Adipocyte (in vitro differentiated cells): ENCODE measurements around the gene FAM181A.

ENCODE experiments used
- DNase-seq: peaks from one replicate; pipeline ENCODE4 v3.0.0-alpha.2; 2015; ENCODE audit warnings: low read depth
- H3K27me3 ChIP-seq: replicated peaks from 2 replicates; pipeline ENCODE4 v1.7.0; 2013; ENCODE audit warnings: mild to moderate bottlenecking, low read length, moderate library complexity; ENCODE audit not compliant: control insufficient read depth, insufficient read depth
- H3K36me3 ChIP-seq: 2 replicates; pipeline ENCODE4 v1.7.0; 2013; ENCODE audit warnings: low read length, mild to moderate bottlenecking, moderate library complexity; ENCODE audit not compliant: control insufficient read depth, insufficient read depth, severe bottlenecking
- H3K4me1 ChIP-seq: 2 replicates; pipeline ENCODE4 v1.7.0; 2013; ENCODE audit warnings: mild to moderate bottlenecking, low read length, moderate library complexity; ENCODE audit not compliant: control insufficient read depth, insufficient read depth
- H3K4me3 ChIP-seq: 2 replicates; pipeline ENCODE4 v1.7.0; 2013; ENCODE audit warnings: mild to moderate bottlenecking, low read length, moderate library complexity
- H3K9ac ChIP-seq: 2 replicates; pipeline ENCODE4 v1.7.0; 2013; ENCODE audit warnings: mild to moderate bottlenecking, low read length, moderate library complexity
- H3K9me3 ChIP-seq: 2 replicates; pipeline ENCODE4 v1.7.0; 2013; ENCODE audit warnings: mild to moderate bottlenecking, low read length, moderate library complexity; ENCODE audit not compliant: control insufficient read depth

FAM181A gene

DNA sequence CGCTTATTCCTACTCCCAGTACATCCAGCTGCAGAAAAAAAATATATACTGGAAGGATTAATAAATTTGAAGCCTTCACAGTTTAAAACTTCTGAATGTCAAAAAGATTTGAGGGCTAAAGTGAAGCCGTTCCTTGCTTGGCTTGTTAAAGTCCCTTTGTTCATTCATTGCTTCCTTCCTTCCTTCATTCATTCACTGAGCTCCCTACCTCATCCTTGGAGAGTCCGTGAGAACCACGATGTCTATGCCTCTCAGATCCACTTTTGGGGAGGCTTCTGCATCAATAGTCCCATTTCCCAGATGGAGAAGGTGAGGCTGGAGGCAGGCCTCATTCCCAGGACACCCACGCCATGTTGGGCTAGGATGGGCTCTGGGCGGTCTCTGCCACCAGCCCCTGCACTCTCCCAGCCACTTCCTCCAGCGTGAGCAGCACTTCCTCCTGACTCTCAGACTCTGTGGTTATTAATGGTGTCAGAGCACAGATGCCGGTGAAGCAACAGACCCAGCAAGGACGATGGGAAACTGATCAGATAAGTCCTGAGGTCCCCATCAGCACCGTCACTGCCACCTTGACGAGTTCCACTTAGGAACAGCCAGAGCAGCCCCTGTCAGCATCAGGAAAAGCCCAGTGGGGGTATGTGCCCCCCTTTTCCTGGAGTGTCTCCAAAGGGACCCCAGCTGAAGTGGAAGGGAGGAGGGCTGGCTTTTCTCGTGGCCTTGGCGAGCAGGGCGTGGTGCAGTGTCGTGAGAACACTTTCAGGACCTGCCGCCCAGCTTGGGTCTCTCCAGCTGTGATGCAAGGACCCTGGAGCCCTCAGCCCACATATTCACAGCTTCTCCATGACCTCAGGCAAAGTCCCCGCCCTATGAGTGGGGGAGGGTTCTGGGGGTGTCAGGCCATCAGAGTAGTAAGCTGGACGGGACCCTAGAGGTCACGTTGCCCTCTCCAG, 28.0 kb downstream of the FAM181A start:
- H3K4me1 ChIP-seq: peaks cover 13% of the 10 kb centered on the region
- DNase-seq: no peak
- H3K36me3 ChIP-seq: no peaks in the 10 kb centered on the region
- peaks cover 9% of the 10 kb centered on the region for H3K27me3 ChIP-seq
- no peaks in the 10 kb centered on the region for H3K9me3 ChIP-seq
- H3K4me3 ChIP-seq: no peak overlapping the region
- H3K9ac ChIP-seq: no peak overlapping the region

DNA sequence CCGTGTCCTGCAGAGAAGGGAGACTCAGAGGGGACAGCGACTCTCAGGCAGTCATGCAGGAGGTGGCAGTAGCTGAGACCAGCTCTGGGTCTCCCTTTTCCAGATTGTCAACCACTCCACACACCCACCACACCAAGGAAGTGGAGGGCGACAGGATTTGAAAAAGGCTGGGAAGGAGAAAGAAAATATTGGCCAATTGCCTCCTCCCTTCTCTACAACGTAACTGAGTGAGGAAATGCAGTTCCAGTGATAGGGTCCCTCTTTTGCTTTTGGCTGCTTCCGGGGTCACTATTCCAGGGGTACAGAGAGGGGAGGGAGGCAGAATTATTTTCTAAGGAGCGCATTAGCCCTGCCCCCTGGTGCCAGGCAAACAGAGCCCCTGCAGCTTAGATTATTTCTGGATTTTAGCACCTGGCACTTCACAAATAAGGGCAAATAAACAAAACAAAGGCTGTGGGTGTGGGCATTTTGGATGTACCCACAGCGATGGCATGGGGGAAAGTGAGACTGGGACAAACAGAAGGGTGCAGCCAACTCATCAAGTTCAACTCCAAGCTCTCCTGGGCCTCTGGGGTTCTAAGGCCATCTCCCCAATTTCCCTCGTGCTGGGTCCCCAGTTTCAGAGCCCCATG, 28.8 kb downstream of the FAM181A start:
- no peaks in the 10 kb centered on the region for H3K9me3 ChIP-seq
- H3K4me1 ChIP-seq: peaks cover 13% of the 10 kb centered on the region
- DNase-seq: no peak
- no peak overlapping the region for H3K9ac ChIP-seq
- no peaks in the 10 kb centered on the region for H3K36me3 ChIP-seq
- H3K4me3 ChIP-seq: no peak overlapping the region
- peaks cover 9% of the 10 kb centered on the region for H3K27me3 ChIP-seq

- DNase-seq: no peak
- Histone ChIP-seq H3K9ac (no peak overlapping the region), H3K4me3 (no peak overlapping the region), H3K27me3 (peaks cover 9% of the 10 kb centered on the region), H3K9me3 (no peaks in the 10 kb centered on the region), H3K36me3 (no peaks in the 10 kb centered on the region), H3K4me1 (peaks cover 9% of the 10 kb centered on the region)
Measured at GRCh38 chr14:93956514-93957332, 29.6 kb downstream of the FAM181A start.

DNA sequence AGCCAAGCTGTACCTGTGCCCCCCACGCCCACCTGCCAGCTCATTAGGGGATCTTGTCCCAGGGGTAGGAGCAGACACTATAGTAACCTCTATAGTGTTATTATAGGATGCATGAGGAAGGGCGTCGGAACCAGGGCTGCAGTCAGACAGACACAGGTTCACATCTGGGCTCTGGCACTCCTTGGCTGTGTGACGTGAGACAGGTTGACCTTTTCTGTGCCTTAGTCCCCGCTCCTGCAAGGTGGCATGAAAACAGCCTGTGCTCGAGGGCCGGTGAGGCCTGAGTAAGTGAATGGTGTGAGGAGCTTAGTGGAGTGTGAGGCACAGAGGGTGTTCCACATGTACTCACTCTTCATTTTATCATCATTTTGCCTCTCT, 30.2 kb downstream of the FAM181A start:
- peaks cover 8% of the 10 kb centered on the region for H3K4me1 ChIP-seq
- H3K9me3 ChIP-seq: no peaks in the 10 kb centered on the region
- H3K4me3 ChIP-seq: no peak overlapping the region
- DNase-seq: no peak
- H3K36me3 ChIP-seq: no peaks in the 10 kb centered on the region
- no peak overlapping the region for H3K9ac ChIP-seq
- peaks cover 9% of the 10 kb centered on the region for H3K27me3 ChIP-seq

DNA sequence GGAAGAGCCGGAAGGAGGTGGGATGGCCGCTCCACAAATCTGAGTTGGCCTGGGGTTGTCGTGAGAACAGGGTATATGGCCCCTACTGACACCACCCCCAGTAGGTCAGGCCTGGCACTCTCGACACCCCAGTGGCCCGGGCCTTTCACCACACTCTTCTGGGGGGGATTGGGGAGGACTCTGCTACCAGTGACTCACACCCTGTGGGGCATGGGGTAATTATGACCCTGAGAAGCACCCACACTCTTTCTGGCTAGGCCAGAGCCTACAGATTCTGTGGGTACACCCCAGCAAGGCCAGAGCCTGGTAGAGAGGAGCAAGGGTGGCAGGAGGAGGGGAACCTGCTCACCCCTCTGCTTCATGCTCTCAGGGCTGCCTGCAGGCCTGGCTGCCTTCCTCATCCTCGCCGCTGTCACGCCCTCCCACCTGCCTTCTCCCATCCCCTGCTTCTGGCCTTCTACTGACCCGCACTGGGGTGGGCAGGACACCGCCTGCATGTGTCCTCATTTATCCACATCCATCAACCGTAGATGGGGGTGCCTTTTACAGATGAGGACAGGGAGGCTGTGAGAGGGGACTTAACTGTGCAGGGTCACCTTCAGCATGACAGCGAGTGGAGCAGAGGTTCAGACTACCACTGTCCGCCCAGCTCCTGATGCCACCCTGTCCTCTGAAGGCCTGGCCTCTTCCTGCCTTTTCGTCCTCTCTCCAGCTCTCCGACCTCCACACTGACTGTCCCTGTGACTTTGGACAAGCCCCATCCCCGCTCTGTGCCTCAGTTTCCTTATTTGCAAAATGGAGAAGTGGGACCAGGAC, 30.8 kb downstream of the FAM181A start:
- Histone ChIP-seq H3K4me1 (peaks cover 10% of the 10 kb centered on the region), H3K4me3 (no peak overlapping the region), H3K36me3 (no peaks in the 10 kb centered on the region), H3K9ac (no peak overlapping the region), H3K9me3 (no peaks in the 10 kb centered on the region), H3K27me3 (peaks cover 9% of the 10 kb centered on the region)
- DNase-seq: no peak

DNA sequence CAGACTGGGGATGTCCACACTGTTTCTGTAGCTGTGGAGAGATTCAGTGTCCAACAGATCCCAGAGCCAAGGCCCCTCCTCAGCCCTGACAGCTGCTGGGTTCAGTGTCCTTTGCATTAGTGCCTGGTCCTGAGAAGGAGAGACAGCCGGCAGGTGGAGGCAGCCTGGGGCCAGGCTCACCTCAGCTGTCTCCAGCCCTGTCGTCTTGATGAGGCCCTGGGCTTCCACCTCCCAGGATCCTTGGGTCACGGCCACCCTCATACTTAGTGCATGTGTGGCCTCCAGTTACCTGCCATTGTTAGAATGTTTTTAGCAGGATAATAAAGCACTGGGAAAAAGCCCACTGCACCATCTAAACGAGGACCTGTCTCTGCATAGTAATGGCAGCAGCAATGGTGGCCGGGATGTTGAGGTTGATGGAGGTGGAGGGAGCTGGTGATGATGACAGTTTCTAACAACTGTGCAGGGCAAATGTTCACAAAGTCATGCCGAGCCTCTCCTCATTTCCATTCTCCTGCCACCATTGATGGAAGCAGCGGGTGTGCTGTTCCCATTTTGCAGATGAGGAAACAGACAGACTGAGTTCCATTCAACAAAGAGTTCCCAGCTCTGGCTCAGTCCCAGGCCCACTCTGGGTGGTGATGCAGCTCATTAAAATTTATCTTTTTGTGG, 31.6 kb downstream of the FAM181A start:
- Histone ChIP-seq H3K9ac (no peak overlapping the region), H3K9me3 (no peaks in the 10 kb centered on the region), H3K4me3 (no peak overlapping the region), H3K4me1 (peaks cover 11% of the 10 kb centered on the region), H3K36me3 (no peaks in the 10 kb centered on the region), H3K27me3 (peaks cover 9% of the 10 kb centered on the region)
- no peak for DNase-seq

DNA sequence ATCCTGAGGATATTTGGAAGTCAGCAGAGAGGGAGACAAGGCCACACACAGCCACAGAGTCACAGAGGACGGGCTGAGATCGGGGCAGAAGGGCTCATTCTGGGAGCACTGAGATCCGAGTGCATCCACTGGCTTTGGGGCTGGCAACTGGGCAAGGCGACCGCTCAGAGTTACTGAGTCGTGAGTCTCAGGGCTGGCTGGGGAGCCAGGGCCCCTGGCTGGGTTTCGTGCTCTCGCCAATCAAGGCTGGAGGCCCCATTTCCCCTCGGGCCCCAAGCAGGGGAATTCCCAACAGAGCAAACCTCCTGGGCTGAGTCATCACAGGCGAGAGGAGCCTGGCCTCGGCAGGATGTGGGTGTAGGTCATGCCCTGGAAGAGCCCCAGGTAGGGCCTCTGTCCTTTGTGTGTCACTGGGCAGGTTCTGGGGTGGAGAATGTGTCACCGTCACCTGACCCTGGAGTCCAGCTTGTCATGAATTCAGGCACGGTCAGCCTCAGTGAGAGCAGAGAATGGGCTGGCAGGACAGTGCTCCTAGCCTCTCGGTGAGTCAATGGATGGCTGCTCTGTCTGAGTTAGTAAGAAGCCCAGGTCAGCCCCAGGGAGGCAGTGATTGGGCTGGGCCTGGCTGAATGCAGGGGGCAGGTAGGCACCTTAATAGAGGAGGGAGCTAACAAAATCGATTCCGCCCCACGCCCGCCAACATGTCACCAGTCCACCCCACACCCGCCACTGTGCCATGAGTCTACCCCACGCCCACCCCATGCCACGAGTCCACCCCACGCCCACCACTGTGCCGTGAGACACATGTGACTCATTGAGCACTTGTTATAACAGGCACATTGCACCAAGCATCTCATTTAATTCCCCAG, 32.3 kb downstream of the FAM181A start:
- H3K9ac ChIP-seq: no peak overlapping the region
- no peaks in the 10 kb centered on the region for H3K9me3 ChIP-seq
- no peaks in the 10 kb centered on the region for H3K36me3 ChIP-seq
- peaks cover 9% of the 10 kb centered on the region for H3K27me3 ChIP-seq
- H3K4me1 ChIP-seq: peaks cover 11% of the 10 kb centered on the region
- DNase-seq: peak; percentile 92
- H3K4me3 ChIP-seq: no peak overlapping the region

- H3K9ac ChIP-seq: no peak overlapping the region
- H3K27me3 ChIP-seq: peaks cover 9% of the 10 kb centered on the region
- peaks cover 11% of the 10 kb centered on the region for H3K4me1 ChIP-seq
- peaks cover 5% of the 10 kb centered on the region for H3K9me3 ChIP-seq
- DNase-seq: no peak
- H3K36me3 ChIP-seq: no peaks in the 10 kb centered on the region
- no peak overlapping the region for H3K4me3 ChIP-seq
Measured at GRCh38 chr14:93960108-93960475, 32.9 kb downstream of the FAM181A start.

GRCh38 chr14:93960774-93961438, 33.8 kb downstream of the FAM181A start:
- Histone ChIP-seq H3K4me1 (peaks cover 15% of the 10 kb centered on the region), H3K27me3 (peaks cover 5% of the 10 kb centered on the region), H3K4me3 (no peak overlapping the region), H3K9me3 (peaks cover 5% of the 10 kb centered on the region), H3K9ac (no peak overlapping the region), H3K36me3 (no peaks in the 10 kb centered on the region)
- DNase-seq: no peak
